Activated naive CD4-positive, alpha-beta T cell treated with anti-CD3 and anti-CD28 coated beads, Interleukin-2, amount 50 U/mL, for 24 hours (primary cell): ENCODE data around the gene RTN3.

Experiments used
- H3K27ac Mint-ChIP-seq: one replicate; pipeline ENCODE4 v1.8.0; 2021; ENCODE audit warnings: mild to moderate bottlenecking, mixed read lengths
- H3K27me3 Mint-ChIP-seq: one replicate; pipeline ENCODE4 v1.8.0; 2021; ENCODE audit warnings: mixed read lengths
- H3K36me3 Mint-ChIP-seq: one replicate; pipeline ENCODE4 v1.8.0; 2021; ENCODE audit warnings: mixed read lengths
- H3K4me1 Mint-ChIP-seq: one replicate; pipeline ENCODE4 v1.8.0; 2021; ENCODE audit warnings: mixed read lengths
- H3K4me3 Mint-ChIP-seq: one replicate; pipeline ENCODE4 v1.8.0; 2021; ENCODE audit warnings: mild to moderate bottlenecking, mixed read lengths
- H3K9me3 Mint-ChIP-seq: one replicate; pipeline ENCODE4 v1.8.0; 2021; ENCODE audit warnings: mixed read lengths

Gene RTN3

DNA sequence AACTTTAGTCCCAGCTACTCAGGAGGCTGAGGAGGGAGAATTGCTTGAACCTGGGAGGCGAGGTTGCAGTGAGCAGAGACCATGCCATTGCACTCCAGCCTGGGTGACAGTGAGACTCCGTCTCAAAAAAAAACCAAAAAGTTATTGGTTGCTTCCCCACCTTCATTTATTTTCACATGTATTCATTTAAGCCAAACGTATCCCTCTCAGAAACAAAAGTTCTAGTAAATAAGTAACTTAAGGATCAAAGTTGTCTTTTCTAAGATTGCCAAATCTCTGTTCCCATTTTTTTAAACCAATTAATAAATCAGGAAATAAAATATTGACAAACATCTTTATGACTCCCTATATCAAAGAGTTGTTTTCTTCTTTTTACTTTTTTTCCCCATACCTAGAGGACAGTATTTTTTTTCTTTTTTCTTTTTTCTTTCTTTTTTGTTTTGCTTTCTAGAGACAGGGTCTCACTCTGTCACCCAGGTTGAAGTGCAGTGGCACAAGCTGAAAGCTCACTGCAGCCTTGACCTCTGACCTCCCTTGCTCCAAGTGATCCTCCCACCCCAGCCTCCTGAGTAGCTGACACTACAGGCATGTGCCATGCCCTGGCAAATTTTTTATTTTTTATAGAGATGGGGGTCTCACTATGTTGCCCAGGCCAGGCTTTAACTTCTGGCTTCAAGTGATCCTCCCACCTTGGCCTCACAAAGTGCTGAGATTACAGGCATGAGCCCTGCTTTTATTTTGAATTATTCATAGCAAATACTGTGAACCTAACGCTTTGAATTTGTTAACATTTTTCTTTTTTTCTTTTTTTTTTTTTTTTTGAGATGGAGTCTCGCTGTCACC lies 75.8 kb downstream of the RTN3 start:
- Mint-ChIP-seq H3K36me3 (peaks cover 5% of the 10 kb centered on the region), H3K4me1 (no peaks in the 10 kb centered on the region), H3K27ac (no peak overlapping the region), H3K4me3 (no peak overlapping the region), H3K9me3 (no peaks in the 10 kb centered on the region), H3K27me3 (no peaks in the 10 kb centered on the region)

DNA sequence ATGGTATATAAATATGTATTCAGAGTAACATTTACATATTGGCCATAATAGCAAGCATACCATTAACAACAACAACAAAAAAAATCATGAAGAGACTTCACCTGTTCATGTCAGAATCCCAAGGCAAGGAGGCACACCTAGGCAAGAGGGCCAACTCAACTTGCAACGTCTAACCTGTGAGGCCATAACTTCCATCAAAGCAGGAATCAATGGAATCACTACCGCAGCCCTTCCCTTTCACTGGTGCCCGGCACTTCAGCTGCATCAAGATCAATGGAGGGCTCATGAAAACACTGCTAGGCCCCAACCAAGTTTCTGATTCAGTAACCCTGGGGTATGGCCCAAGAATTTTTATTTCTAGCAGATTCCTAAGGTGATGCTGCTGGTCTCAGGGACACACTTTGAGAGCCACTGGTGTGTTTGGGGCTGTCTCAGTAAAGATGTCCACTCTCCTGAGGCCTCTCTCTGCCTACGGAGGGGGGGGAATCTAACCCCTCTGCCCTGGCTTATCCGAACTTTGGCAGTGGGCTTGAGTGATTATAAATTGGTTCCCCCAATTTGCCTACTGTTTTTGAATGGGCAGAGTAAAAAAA lies 79.3 kb downstream of the RTN3 start:
- Mint-ChIP-seq H3K9me3 (no peaks in the 10 kb centered on the region), H3K27me3 (no peaks in the 10 kb centered on the region), H3K36me3 (peaks cover 3% of the 10 kb centered on the region), H3K27ac (no peak overlapping the region), H3K4me3 (no peak overlapping the region), H3K4me1 (no peaks in the 10 kb centered on the region)

DNA sequence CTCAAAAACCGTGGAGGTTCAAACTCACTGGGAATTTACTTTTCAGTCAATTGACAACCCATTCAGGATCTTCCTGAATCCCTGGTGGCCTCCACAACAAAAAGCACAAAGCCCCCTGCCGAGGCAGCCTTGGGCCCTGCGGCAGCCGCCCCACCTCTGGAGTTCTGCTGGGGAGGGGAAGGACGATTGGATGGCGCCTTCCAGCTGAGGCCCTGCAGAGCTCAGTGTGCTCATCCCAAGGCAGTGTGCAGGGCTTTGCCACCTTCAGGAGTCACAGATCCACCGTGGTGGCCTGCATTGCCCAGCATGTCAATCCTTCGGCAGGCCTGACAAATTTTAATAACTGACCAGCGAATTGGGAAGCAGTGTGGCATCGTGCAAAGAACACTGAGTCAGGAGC lies 79.9 kb downstream of the RTN3 start:
- Mint-ChIP-seq H3K9me3 (no peaks in the 10 kb centered on the region), H3K27me3 (no peaks in the 10 kb centered on the region), H3K36me3 (peaks cover 3% of the 10 kb centered on the region), H3K4me3 (no peak overlapping the region), H3K4me1 (no peaks in the 10 kb centered on the region), H3K27ac (no peak overlapping the region)

DNA sequence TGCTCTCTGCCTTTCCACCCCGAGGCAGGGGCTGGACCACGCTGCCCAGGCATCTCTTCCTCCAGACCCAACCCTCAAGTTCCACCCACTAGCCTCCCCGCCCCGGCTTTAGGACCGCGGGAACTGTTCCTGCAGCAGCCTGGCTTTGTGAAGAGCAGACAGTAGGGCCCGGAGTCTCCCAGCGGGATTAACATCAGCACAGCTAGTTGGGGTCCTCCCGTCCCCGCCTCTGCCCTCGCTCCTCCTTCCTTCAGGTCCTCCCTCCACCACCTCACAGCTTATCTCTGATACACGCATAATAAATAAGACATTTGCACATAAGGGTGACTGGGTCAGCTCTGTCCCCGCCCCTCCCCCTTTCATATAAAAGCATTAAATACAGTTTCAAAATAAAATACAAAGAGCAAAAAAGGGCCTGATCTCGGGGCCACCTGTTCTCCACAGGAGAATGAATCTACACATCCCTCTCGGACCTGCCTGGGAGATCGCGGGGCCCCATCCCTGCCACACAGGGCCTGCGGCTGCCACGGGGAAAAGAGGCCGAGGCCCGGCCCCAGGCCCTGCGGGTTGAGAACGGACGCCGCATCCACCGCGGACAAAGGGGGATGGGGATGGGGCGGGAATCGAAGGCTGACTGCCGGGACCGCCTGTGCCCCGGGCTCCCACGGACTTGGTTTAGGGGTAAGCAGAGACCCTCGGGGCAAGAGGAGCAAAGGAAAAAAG lies 80.8 kb downstream of the RTN3 start:
- H3K36me3 Mint-ChIP-seq, result peaks cover 3% of the 10 kb centered on the region
- no peaks in the 10 kb centered on the region for H3K27me3 Mint-ChIP-seq
- H3K4me1 Mint-ChIP-seq, result no peaks in the 10 kb centered on the region
- no peaks in the 10 kb centered on the region for H3K9me3 Mint-ChIP-seq
- no peak overlapping the region for H3K4me3 Mint-ChIP-seq
- H3K27ac Mint-ChIP-seq, result no peak overlapping the region

DNA sequence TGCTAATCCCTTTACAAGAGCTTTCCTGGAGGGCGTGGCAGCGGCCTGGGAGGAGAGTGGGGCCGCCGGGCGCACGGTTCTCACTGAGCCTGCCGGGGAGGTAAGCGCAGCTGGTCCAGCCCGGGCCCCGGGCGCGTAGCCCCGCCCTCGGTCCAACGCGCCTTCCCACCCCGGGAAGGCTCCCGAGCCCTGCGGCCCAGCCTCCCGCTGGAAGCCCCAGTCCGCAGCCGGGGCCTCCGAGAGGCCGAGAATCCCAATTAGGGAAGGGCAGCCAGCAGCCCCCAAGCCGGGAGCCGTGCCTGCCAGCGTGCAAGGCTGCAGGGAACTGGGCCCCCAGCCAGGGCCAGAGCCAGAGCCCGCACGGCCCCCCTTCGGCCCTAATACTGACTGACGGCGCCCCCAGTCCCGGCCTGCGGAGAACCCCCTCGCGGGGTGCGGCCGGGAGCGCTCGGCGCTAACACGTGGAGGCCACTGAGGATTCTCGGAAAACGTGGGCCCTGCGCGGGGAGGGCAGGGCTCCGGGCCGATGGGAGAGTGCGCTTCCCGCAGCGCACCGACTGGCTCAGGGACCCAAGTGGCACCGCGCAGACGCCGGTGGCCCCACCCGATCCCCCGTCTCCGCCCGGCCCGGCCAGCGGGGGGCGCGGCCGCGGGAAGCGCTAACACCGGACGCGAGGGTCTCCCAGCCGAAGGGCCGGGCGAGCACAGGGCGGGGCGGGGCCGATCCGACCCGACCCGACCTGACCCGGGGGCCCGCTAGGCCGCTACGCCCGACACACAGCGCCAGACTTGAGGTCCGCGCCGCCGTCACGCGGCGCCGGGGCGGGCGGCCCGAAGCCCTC lies 81.6 kb downstream of the RTN3 start:
- H3K9me3 Mint-ChIP-seq, result no peaks in the 10 kb centered on the region
- no peaks in the 10 kb centered on the region for H3K27me3 Mint-ChIP-seq
- no peak overlapping the region for H3K4me3 Mint-ChIP-seq
- peaks cover 1% of the 10 kb centered on the region for H3K36me3 Mint-ChIP-seq
- H3K4me1 Mint-ChIP-seq, result peaks cover 8% of the 10 kb centered on the region
- H3K27ac Mint-ChIP-seq, result no peak overlapping the region

DNA sequence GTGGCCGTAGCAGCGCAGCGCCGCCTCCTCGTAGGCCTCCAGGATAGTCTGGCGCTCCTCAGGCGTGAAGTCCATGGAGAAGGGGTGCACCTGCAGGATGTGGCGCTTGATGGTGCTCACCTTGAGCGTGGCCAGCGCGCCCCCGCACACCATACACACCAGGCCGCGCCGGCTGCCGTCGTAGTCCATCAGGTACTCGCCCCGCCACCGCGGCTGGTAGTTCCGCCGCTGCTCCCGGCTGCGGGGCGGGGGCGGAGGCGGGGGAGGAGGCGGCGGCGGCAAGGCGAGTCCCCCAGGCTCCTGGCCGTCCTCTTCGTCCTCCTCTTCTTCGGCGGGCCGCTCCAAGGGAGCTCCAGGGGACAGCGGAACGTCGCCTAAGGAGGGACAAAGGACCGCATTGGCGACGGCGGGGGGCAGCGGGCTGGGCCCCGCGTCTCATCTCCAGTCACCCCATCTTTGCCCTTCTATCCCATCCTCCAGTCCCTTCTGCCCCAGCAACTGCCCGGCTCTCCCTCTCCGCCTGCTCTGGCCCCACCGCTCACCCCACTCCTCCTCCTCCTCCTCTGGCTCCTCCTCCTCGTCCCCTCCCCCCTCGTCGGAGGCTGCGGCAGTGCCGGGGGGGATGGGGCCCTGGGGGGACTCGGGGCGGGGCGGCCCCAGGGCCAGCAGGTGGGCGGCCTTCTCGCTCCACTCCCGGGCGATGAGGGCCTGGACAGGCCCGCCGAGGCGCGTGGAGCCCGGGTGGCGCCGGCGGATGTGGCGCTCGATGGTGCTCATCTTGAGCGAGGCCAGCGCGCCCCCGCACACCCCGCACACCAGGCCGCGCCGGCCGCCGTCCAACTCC lies 82.4 kb downstream of the RTN3 start:
- Mint-ChIP-seq H3K27me3 (no peaks in the 10 kb centered on the region), H3K9me3 (no peaks in the 10 kb centered on the region), H3K27ac (no peak overlapping the region), H3K4me1 (peaks cover 8% of the 10 kb centered on the region), H3K36me3 (no peaks in the 10 kb centered on the region), H3K4me3 (no peak overlapping the region)

DNA sequence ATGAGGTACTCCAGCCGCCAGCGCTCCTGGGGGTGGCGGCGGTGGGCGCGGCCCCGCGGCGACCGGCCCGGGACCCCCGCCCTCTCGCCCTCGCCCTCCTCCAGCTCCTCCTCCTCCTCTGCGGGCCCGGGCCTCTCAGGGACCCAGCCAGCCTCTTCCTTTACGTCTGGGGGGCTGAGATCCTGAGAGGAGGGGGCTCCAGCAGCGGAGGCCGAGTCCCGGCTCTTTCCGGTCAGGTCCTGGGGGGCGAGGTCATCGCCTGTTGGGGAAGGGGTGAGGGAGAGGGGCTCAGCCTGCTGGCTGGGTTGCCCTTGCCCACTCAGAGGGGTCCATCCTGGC lies 83.0 kb downstream of the RTN3 start:
- Mint-ChIP-seq H3K9me3 (no peaks in the 10 kb centered on the region), H3K4me3 (no peak overlapping the region), H3K4me1 (peaks cover 8% of the 10 kb centered on the region), H3K27me3 (no peaks in the 10 kb centered on the region), H3K36me3 (no peaks in the 10 kb centered on the region), H3K27ac (no peak overlapping the region)

DNA sequence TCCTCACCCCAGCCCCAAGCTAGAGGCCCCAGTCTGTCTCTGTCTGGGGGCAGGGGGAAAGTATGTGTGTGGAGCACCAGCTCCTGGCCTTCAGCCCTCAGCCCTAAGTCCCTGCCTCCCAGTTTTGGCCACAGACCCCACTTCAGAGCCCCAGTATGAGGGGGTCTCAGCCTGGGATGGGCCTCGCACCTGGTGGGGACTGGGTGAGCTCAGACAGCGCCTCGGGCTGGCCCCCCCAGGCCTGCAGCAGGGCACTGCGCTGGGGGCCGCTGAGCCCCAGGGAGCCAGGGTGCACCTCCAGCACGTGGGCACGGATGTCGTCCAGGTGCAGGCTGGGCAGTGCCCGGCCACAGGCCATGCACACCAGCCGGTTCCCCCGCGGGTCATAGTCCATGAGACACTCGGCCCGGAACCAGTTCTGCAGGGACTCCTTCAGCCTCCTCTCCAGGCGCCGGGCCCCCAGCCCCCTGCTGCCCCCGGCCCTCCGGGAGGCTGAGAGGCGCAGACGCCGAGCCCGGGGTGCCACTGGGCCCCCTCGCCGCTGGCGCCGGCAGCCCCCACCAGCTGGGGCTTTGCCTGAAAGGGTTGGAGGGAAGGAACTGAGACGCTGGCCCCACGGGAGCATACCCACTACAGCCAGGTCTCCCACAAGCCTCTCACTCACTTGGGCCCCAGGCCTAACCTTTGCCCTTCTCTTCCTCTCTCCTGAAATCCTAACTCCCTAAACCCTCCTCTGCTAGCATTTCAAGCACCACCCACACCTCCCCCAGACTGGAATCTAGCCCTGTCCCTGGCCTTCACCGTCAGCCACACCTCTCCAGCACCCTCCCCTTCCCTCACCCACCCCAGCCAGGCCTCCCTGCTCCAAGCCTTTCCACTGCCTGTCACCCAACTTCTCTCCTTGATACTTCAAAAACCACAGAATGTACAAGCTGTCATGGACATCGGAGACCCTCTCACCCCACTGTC lies 83.7 kb downstream of the RTN3 start:
- Mint-ChIP-seq H3K27me3 (no peaks in the 10 kb centered on the region), H3K27ac (no peak overlapping the region)

DNA sequence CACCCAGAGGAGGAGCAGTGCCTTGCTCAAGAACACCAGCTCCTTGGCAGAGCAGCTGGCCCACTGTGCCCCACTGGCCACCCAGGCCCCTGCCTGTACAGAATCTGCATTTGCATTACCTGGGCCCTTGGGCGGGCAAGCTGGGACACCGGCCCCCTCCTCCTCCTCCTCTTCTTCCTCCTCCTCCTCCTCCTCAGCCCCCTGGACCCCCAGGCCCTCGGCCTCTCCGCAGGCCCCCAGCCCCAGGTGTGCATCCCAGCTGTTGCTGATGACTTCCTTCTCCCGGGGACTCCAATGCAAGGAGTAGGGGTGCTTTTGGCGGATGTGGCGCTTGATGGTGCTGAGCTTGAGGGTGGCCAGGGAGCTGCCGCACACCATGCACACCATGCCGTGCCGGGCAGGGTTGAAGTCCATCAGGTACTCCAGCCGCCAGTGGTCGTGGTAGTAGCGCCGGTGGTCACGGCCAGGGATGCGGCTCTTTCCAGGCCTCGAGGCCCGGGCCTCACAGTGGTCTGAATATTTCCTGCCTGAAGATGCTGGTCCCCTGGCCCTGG lies 84.5 kb downstream of the RTN3 start:
- Mint-ChIP-seq H3K9me3 (no peaks in the 10 kb centered on the region), H3K27ac (no peak overlapping the region), H3K4me1 (peaks cover 8% of the 10 kb centered on the region), H3K4me3 (no peak overlapping the region), H3K27me3 (no peaks in the 10 kb centered on the region), H3K36me3 (no peaks in the 10 kb centered on the region)

More for the DNA sequence above, 83.7 kb downstream of the RTN3 start:
- no peak overlapping the region for H3K4me3 Mint-ChIP-seq
- H3K4me1 Mint-ChIP-seq, result peaks cover 8% of the 10 kb centered on the region
- no peaks in the 10 kb centered on the region for H3K9me3 Mint-ChIP-seq
- no peaks in the 10 kb centered on the region for H3K36me3 Mint-ChIP-seq

DNA sequence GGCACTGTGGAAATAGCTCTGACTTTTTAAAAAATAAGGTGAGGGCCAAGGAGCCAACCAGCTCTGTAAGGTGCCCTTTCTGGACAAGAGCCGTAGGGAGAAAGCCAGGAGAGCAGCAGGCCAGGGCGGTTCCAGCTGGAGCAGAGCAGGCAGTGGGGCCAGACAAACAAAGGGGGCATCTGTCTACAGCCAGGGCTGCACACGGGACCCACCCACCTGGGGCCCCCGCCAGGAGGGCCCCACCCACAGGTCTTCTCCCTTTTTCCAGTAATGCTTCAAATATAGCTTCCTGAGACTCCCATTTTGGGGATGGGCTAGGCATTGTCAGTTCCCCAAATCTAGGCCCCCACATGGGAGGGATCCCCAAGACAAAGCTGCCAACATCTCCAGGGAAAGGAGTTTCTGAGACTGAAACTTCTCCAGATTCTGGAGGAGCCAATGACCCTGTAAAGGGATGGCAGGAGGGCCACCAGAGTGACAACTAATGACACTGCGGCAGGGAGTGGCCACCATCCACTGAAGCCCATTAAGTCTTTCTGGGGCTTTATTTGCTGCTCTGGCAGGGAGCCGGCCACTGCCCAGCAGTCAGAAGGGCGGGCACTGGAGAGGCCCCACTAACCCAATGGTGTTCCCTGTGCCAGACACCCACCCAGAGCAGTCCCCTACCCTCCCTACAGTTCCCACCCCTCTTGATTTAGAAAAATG lies 85.4 kb downstream of the RTN3 start:
- Mint-ChIP-seq H3K27ac (no peak overlapping the region), H3K27me3 (peaks cover 3% of the 10 kb centered on the region), H3K36me3 (no peaks in the 10 kb centered on the region), H3K4me1 (peaks cover 8% of the 10 kb centered on the region), H3K9me3 (no peaks in the 10 kb centered on the region), H3K4me3 (peak overlapping the region; percentile 96)

DNA sequence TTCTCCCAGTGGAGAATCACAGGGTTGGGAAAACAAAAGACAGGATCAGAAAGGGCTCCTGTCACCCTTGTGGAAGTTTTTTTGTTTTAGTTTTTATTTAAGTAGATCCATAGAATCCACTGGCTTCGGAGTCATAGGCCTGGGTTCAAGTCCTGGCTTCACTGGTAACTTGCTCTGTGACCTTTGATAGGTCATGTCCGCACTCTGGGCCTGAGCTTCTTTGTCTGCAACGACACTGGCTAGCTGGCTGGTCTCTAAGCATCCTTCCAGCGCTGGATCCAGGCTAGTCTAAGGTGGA lies 85.9 kb downstream of the RTN3 start:
- H3K36me3 Mint-ChIP-seq, result no peaks in the 10 kb centered on the region
- peak overlapping the region; percentile 96 for H3K4me3 Mint-ChIP-seq
- peaks cover 8% of the 10 kb centered on the region for H3K4me1 Mint-ChIP-seq
- H3K27ac Mint-ChIP-seq, result peak overlapping the region; percentile 96
- no peaks in the 10 kb centered on the region for H3K9me3 Mint-ChIP-seq
- H3K27me3 Mint-ChIP-seq, result peaks cover 3% of the 10 kb centered on the region

DNA sequence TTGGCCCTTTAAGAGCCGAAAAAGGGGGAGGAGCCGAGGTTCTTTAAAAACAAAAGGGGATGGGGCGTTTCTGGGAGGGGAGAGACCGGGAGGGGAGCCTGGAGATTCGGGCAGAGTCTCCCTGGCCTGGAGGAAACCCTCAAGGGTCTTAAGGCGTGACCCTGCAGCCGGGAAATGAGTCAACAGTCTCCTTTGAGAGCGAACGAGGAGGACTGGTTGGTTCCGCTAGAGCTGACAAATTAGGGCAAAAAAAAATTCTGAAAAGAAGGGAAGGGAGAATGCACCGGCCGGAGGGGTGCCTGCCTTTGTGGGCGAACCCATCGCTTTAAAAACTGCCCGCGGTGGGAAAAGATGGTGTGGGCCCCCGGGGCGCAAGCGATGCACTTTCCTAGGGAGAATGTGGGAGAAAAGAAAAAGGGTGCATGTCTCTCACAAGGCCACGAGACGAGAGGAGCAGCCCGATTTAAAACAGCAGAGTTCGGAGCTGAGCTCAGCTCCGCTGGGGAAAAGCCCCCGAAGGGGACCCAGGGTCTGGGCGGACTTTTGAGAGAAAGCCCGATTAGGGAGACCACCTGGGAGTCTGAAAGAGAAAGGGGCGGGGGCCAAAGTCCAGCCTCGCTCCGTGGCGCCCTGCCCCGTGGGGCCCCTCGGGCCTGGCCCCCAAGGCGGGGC lies 86.4 kb downstream of the RTN3 start:
- no peaks in the 10 kb centered on the region for H3K36me3 Mint-ChIP-seq
- peak overlapping the region; percentile 96 for H3K27ac Mint-ChIP-seq
- H3K4me1 Mint-ChIP-seq, result peaks cover 8% of the 10 kb centered on the region

More for the DNA sequence above, 86.4 kb downstream of the RTN3 start:
- Mint-ChIP-seq H3K4me3 (peak overlapping the region; percentile 96), H3K27me3 (peaks cover 3% of the 10 kb centered on the region), H3K9me3 (no peaks in the 10 kb centered on the region)
